ENCODE data around the gene MAB21L4.

DNA sequence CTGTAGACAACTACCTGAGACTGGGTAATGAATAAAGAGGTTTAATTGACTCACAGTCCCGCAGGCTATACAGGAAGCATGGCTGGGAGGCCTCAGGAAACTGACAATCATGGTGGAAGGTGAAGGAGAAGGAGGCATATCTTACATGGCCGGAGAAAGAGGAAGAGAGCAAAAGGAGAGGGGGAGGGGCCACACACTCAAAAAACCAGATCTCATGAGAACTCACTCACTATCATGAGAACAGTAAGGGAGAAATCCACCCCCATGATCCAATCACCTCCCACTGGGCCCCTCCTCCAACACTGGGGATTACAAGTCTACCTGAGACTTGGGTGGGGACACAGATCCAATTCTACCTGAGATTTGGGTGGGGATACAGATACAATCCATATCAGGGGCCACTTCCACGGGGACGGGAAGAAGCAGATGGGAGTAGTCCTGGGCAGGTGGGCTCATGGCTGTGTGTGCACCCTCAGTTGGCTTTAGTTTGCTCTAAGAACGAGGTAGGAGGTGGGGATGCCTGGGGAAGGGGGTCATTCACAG, 9.9 kb downstream of the MAB21L4 start:
- TF ChIP-seq CTCF (IDR thresholded peaks at IDR 0.05) = no peak
- TF ChIP-seq ZFX (IDR thresholded peaks at IDR 0.05; ENCODE audit: borderline replicate concordance) = no peak

Measured in 22Rv1 (cell line).